Measurements from ENCODE around the gene KDM4E. TPM values are rescaled to one million over a fixed set of nuclear protein-coding genes. Genes with fewer than 3 reads are reported as not detected.
A peak's percentile ranks its signal among the peaks of the same experiment; 100 is the strongest.
"Not testable (repeated sequence)": the region's sequence is repeated elsewhere in the genome, so short reads cannot be mapped to it uniquely, and the experiment has no call there.

The KDM4E gene
- total RNA-seq, 2 experiments from 2014 or later, result not detected

GRCh38 chr11:95025594-95025993, 536 bp downstream of the KDM4E start:
- CTCF ChIA-PET; H3K36me3 Mint-ChIP-seq; DNase-seq; H3K4me1 Mint-ChIP-seq (ENCODE audit: low read depth); H3K9me3 Mint-ChIP-seq; POLR2A ChIA-PET; H3K27me3 Mint-ChIP-seq; H3K27ac Mint-ChIP-seq; intact Hi-C loops (cut with micrococcal nuclease); H3K4me3 Mint-ChIP-seq: not testable (repeated sequence)

GRCh38 chr11:95028357-95028756, 3.3 kb downstream of the KDM4E start:
- H3K4me3 Mint-ChIP-seq, result no peak overlapping the region

GRCh38 chr11:95033051-95033450, 8.0 kb downstream of the KDM4E start:
- CTCF ChIA-PET, result no interaction called here

More at GRCh38 chr11:95028357-95028756, 3.3 kb downstream of the KDM4E start:
- H3K36me3 Mint-ChIP-seq, result no peaks in the 10 kb centered on the region
- H3K27me3 Mint-ChIP-seq, result no peaks in the 10 kb centered on the region
- no peaks in the 10 kb centered on the region for H3K9me3 Mint-ChIP-seq
- no peak overlapping the region for H3K27ac Mint-ChIP-seq
- POLR2A ChIA-PET, result no interaction called here
- CTCF ChIA-PET, result no interaction called here
- intact Hi-C loops (cut with micrococcal nuclease), result no loop called here
- DNase-seq, result no peak
- H3K4me1 Mint-ChIP-seq (ENCODE audit: low read depth), result no peaks in the 10 kb centered on the region

GRCh38 chr11:95035316-95035715, 10.3 kb downstream of the KDM4E start:
- Mint-ChIP-seq H3K4me1 (ENCODE audit: low read depth) (peaks cover 2% of the 10 kb centered on the region), H3K36me3 (no peaks in the 10 kb centered on the region), H3K4me3 (no peak overlapping the region), H3K27me3 (peaks cover 6% of the 10 kb centered on the region), H3K9me3 (no peaks in the 10 kb centered on the region), H3K27ac (no peak overlapping the region)
- no peak for DNase-seq
- ChIA-PET POLR2A (no interaction called here), CTCF (no interaction called here)
- intact Hi-C loops (cut with micrococcal nuclease), result no loop called here

More at GRCh38 chr11:95033051-95033450, 8.0 kb downstream of the KDM4E start:
- no peak overlapping the region for H3K4me3 Mint-ChIP-seq
- no peaks in the 10 kb centered on the region for H3K36me3 Mint-ChIP-seq
- no peak for DNase-seq
- H3K9me3 Mint-ChIP-seq, result no peaks in the 10 kb centered on the region
- peaks cover 1% of the 10 kb centered on the region for H3K27me3 Mint-ChIP-seq
- POLR2A ChIA-PET, result no interaction called here
- intact Hi-C loops (cut with micrococcal nuclease), result no loop called here
- H3K27ac Mint-ChIP-seq, result no peak overlapping the region
- H3K4me1 Mint-ChIP-seq (ENCODE audit: low read depth), result no peaks in the 10 kb centered on the region

GRCh38 chr11:95037356-95038035, 12.4 kb downstream of the KDM4E start:
- H3K36me3 Mint-ChIP-seq; H3K27me3 Mint-ChIP-seq; H3K4me1 Mint-ChIP-seq (ENCODE audit: low read depth); H3K9me3 Mint-ChIP-seq; H3K27ac Mint-ChIP-seq; DNase-seq; intact Hi-C loops (cut with micrococcal nuclease); CTCF ChIA-PET: not testable (repeated sequence)
- POLR2A ChIA-PET, result interaction anchor here (1.2 kb wide), 1 partner anchor 30 kb away, joined by 3 read pairs; no protein-coding TSS in a partner anchor
- H3K4me3 Mint-ChIP-seq, result peak overlapping the region; percentile 30

GRCh38 chr11:95042239-95042638, 17.2 kb downstream of the KDM4E start:
- intact Hi-C loops (cut with micrococcal nuclease), result no loop called here
- Mint-ChIP-seq H3K27me3 (peaks cover 17% of the 10 kb centered on the region), H3K4me1 (ENCODE audit: low read depth) (peaks cover 2% of the 10 kb centered on the region), H3K27ac (no peak overlapping the region), H3K4me3 (no peak overlapping the region), H3K36me3 (no peaks in the 10 kb centered on the region), H3K9me3 (no peaks in the 10 kb centered on the region)
- POLR2A ChIA-PET, result no interaction called here
- no peak for DNase-seq
- CTCF ChIA-PET, result no interaction called here

- CTCF ChIA-PET, result no interaction called here
- Mint-ChIP-seq H3K36me3 (no peaks in the 10 kb centered on the region), H3K4me1 (ENCODE audit: low read depth) (peaks cover 2% of the 10 kb centered on the region), H3K4me3 (no peak overlapping the region), H3K9me3 (no peaks in the 10 kb centered on the region), H3K27ac (no peak overlapping the region), H3K27me3 (peaks cover 17% of the 10 kb centered on the region)
- intact Hi-C loops (cut with micrococcal nuclease), result no loop called here
- no peak for DNase-seq
- POLR2A ChIA-PET, result no interaction called here
Observed at GRCh38 chr11:95042906-95043305, 17.8 kb downstream of the KDM4E start.

- Mint-ChIP-seq H3K4me3 (no peak overlapping the region), H3K36me3 (no peaks in the 10 kb centered on the region), H3K9me3 (no peaks in the 10 kb centered on the region), H3K27ac (no peak overlapping the region), H3K27me3 (peaks cover 15% of the 10 kb centered on the region), H3K4me1 (ENCODE audit: low read depth) (no peaks in the 10 kb centered on the region)
- intact Hi-C loops (cut with micrococcal nuclease), result no loop called here
- ChIA-PET POLR2A (no interaction called here), CTCF (interaction anchor here (0.7 kb wide), 1 partner anchor 49 kb away, joined by 3 read pairs; no protein-coding TSS in a partner anchor)
- no peak for DNase-seq
Observed at GRCh38 chr11:95044010-95044409, 19.0 kb downstream of the KDM4E start.

- POLR2A ChIA-PET, result no interaction called here
- no peak overlapping the region for H3K4me3 Mint-ChIP-seq
- H3K36me3 Mint-ChIP-seq, result no peaks in the 10 kb centered on the region
- no peaks in the 10 kb centered on the region for H3K9me3 Mint-ChIP-seq
- H3K4me1 Mint-ChIP-seq (ENCODE audit: low read depth), result no peaks in the 10 kb centered on the region
- no peak overlapping the region for H3K27ac Mint-ChIP-seq
- CTCF ChIA-PET, result no interaction called here
- intact Hi-C loops (cut with micrococcal nuclease), result no loop called here
- no peak for DNase-seq
- peaks cover 19% of the 10 kb centered on the region for H3K27me3 Mint-ChIP-seq
Observed at GRCh38 chr11:95045812-95046211, 20.8 kb downstream of the KDM4E start.

GRCh38 chr11:95049122-95049521, 24.1 kb downstream of the KDM4E start, which contains the start of gene KDM4F:
KDM4F (plus strand) TSS chr11:95049422.
- H3K4me1 Mint-ChIP-seq (ENCODE audit: low read depth); H3K27ac Mint-ChIP-seq; intact Hi-C loops (cut with micrococcal nuclease); CTCF ChIA-PET; H3K36me3 Mint-ChIP-seq; H3K4me3 Mint-ChIP-seq; POLR2A ChIA-PET; DNase-seq; H3K9me3 Mint-ChIP-seq: not testable (repeated sequence)
- peaks cover 21% of the 10 kb centered on the region for H3K27me3 Mint-ChIP-seq

GRCh38 chr11:95050595-95051202, 25.6 kb downstream of the KDM4E start:
- Mint-ChIP-seq H3K27ac (no peak overlapping the region), H3K36me3 (no peaks in the 10 kb centered on the region), H3K4me1 (ENCODE audit: low read depth) (no peaks in the 10 kb centered on the region), H3K9me3 (no peaks in the 10 kb centered on the region), H3K27me3 (peaks cover 18% of the 10 kb centered on the region), H3K4me3 (no peak overlapping the region)
- DNase-seq, result no peak
- intact Hi-C loops (cut with micrococcal nuclease), result no loop called here
- POLR2A ChIA-PET, result no interaction called here
- CTCF ChIA-PET, result no interaction called here

- ChIA-PET POLR2A (no interaction called here), CTCF (interaction anchor here (1.0 kb wide), 1 partner anchor 13 kb away, joined by 3 read pairs; the partner anchor contains the start of gene SRSF8)
- no peaks in the 10 kb centered on the region for H3K9me3 Mint-ChIP-seq
Observed at GRCh38 chr11:95054356-95054755, 29.3 kb downstream of the KDM4E start.

More at GRCh38 chr11:95054356-95054755, 29.3 kb downstream of the KDM4E start:
- intact Hi-C loops (cut with micrococcal nuclease), result no loop called here
- DNase-seq, result no peak
- Mint-ChIP-seq H3K4me1 (ENCODE audit: low read depth) (no peaks in the 10 kb centered on the region), H3K36me3 (no peaks in the 10 kb centered on the region), H3K27ac (no peak overlapping the region), H3K4me3 (no peak overlapping the region), H3K27me3 (peaks cover 13% of the 10 kb centered on the region)
